Fibroblast of mammary gland (primary cell): ENCODE data around the gene MED12L.

Experiments
- DNase-seq: peaks from one replicate; pipeline ENCODE4 v3.0.0-alpha.2; 2010; ENCODE audit warnings: low read depth
- H3K4me3 ChIP-seq: 2 replicates; pipeline ENCODE4 v1.5.1; 2011; ENCODE audit warnings: low read depth, mild to moderate bottlenecking, low read length, moderate library complexity; ENCODE audit not compliant: control insufficient read depth
- TF ChIP-seq, protein P1 (sequence below): conservative IDR thresholded peaks from 2 replicates; pipeline ENCODE4 v1.5.1; 2011; ENCODE audit warnings: low read depth, low read length, inconsistent platforms; ENCODE audit not compliant: control insufficient read depth, insufficient read depth

The MED12L gene

DNA sequence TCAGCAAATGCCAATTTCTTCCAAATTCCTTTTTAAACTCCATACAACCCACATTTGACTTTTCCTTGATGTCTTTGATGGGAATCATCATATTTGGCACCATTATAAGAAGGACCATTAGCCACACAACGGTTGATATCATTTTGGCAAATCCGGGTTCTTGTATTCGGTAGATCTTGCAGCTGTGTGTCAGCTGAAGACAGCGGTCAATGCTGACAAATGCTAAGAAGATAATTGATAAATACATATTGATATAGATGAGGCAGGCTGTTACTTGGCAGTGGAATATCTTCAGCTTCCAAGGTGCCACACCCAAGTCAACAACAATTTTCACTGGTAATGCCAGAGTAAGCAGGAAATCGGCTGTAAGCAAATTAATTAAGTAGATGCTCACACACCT, 113.4 kb downstream of the MED12L start:
- DNase-seq = no peak
- H3K4me3 ChIP-seq = no peak overlapping the region
- TF ChIP-seq, protein P1, sequence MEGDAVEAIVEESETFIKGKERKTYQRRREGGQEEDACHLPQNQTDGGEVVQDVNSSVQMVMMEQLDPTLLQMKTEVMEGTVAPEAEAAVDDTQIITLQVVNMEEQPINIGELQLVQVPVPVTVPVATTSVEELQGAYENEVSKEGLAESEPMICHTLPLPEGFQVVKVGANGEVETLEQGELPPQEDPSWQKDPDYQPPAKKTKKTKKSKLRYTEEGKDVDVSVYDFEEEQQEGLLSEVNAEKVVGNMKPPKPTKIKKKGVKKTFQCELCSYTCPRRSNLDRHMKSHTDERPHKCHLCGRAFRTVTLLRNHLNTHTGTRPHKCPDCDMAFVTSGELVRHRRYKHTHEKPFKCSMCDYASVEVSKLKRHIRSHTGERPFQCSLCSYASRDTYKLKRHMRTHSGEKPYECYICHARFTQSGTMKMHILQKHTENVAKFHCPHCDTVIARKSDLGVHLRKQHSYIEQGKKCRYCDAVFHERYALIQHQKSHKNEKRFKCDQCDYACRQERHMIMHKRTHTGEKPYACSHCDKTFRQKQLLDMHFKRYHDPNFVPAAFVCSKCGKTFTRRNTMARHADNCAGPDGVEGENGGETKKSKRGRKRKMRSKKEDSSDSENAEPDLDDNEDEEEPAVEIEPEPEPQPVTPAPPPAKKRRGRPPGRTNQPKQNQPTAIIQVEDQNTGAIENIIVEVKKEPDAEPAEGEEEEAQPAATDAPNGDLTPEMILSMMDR = no peak

DNA sequence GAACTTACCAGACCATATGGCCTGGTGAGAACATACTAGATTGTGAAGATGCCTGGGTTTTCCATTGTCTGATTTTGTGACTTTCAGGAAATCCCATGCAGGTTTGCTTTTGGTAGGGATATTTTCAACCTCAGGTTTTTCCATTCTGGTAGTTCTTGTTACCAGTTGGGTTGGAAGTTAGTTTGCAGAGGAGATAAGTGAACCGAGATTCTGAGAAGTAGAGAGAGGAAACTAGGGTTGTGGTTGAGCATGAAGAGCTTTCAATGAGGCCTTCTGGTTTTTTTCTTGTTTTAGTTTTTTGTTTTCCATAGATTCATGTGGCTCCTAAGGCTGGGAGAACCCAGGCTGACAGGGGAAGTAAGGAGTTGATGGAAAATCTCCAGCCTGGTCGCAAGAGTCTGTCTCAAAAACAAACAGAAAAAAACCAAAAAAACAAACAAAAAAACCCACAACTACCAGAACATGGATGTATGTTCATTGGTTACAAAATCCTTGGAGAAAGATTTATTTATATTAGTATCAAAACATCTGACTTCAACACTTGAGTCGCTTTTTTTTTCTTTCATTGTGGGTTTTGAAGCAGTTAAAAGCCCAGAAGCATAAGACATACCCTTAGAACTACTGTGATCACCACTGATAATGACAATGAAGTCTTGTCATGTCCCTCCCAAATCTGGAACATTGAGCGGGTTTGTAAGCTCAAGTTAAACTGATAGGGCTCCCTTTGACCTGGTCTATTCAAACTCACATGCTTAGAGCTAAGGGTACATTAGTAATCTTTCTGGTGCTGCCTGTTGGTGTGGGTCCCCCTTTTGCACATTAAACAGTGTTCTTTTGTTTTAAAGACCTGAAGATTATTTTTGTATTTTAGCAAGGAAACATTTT, 114.3 kb downstream of the MED12L start:
- no peak for DNase-seq
- TF ChIP-seq, protein P1 = no peak
- H3K4me3 ChIP-seq = no peak overlapping the region

DNA sequence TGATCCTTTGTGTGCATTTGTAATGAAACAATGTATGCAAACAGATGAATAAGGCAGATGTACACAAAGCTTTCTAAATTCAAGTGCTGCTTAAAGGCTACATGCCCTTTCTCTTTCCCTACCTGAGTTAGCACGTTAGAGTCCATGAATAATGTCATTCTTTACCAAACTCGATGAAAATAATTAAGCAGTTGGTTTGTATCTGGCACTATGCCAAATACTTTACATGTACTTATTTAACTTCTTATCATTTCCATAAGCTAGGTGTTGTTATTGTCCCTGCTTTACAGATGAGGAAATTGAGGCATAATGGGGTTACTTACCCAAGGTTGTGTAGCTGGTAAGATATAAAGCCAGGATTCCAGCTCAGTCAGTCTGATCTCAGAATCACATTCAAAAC, 115.1 kb downstream of the MED12L start:
- TF ChIP-seq, protein P1 = no peak
- H3K4me3 ChIP-seq = no peak overlapping the region
- DNase-seq = no peak

DNA sequence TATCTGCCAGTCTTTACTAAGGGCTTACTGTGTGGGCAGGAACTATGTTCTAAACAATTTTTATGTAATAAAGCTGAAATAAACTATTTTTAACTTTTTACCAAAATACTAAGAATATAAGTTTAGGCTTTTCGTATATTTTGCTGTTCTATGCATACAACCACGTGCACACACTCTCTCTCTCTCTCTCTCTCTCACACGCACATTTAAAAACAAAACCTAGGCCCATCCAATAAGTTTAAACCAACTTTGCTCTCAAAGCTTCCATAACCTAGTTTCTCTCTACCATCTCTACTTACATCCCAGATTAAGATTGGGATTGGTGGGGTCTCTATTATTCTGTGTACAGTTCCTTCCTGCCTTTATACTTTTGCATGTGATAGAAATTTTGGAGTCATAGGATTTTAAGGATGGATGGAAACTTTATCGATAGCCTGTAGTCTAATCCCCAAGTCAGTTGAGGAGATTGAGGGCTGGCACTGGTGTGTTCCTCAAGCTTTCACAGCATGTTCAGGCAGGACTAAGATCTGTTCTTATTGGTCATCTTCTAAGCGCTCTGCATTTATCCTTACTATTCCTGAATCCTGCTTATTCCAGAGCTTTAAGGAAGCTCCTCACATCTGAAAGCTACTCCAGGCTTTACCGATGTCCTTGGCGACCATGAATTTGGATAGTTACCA, 115.7 kb downstream of the MED12L start:
- DNase-seq = no peak
- no peak overlapping the region for H3K4me3 ChIP-seq
- TF ChIP-seq, protein P1 = no peak

- TF ChIP-seq, protein P1 = no peak
- H3K4me3 ChIP-seq = no peak within 1 kb of the TSS
- DNase-seq = no peak
These were observed 117.6 kb downstream of the MED12L start, which contains the start of gene GPR171 for GRCh38 chr3:151203051-151203420. GPR171 (minus strand) TSS chr3:151203216; CDS start chr3:151199386, 3,830 bp downstream.

- no peak overlapping the region for H3K4me3 ChIP-seq
- TF ChIP-seq, protein P1 = no peak
- no peak for DNase-seq
These were observed 119.3 kb downstream of the MED12L start for GRCh38 chr3:151204530-151205402.
